Activated CD4-positive, CD25-positive, alpha-beta regulatory T cell (primary cell): ENCODE data around the gene FAM20A.

ENCODE experiments used
- DNase-seq, 4 experiments: peaks; one replicate each; lab custom pipeline; 2025; lab: John Stamatoyannopoulos, UW

FAM20A gene

GRCh38 chr17:68608515-68609130 is 7.5 kb upstream of the FAM20A start:
- no peak for DNase-seq

GRCh38 chr17:68606451-68607307 is 5.5 kb upstream of the FAM20A start:
- no peak for DNase-seq

GRCh38 chr17:68605914-68606313 is 4.7 kb upstream of the FAM20A start:
- DNase-seq, result no peak

GRCh38 chr17:68603656-68604055 is 2.5 kb upstream of the FAM20A start:
- no peak for DNase-seq

GRCh38 chr17:68603027-68603426 is 1.9 kb upstream of the FAM20A start:
- no peak for DNase-seq

GRCh38 chr17:68602289-68602688 is 1.1 kb upstream of the FAM20A start:
- no peak for DNase-seq

GRCh38 chr17:68601565-68602288 is 560 bp upstream of the FAM20A start:
- DNase-seq, result no peak

- DNase-seq, result no peak
Observed at GRCh38 chr17:68600067-68600930, 868 bp downstream of the FAM20A start.

GRCh38 chr17:68599552-68600066 is 1.6 kb downstream of the FAM20A start:
- DNase-seq, result no peak

GRCh38 chr17:68599091-68599490 is 2.1 kb downstream of the FAM20A start:
- DNase-seq, result no peak

GRCh38 chr17:68598545-68598961 is 2.6 kb downstream of the FAM20A start:
- DNase-seq, result no peak

GRCh38 chr17:68598074-68598473 is 3.1 kb downstream of the FAM20A start:
- no peak for DNase-seq

- DNase-seq, result no peak
Observed at GRCh38 chr17:68596411-68596945, 4.7 kb downstream of the FAM20A start.

GRCh38 chr17:68595986-68596385 is 5.2 kb downstream of the FAM20A start:
- no peak for DNase-seq

- no peak for DNase-seq
Observed at GRCh38 chr17:68595496-68595895, 5.7 kb downstream of the FAM20A start.

GRCh38 chr17:68594552-68594951 is 6.6 kb downstream of the FAM20A start:
- no peak for DNase-seq

- DNase-seq, result no peak
Observed at GRCh38 chr17:68592682-68593641, 8.2 kb downstream of the FAM20A start.

- DNase-seq, result no peak
Observed at GRCh38 chr17:68592009-68592408, 9.2 kb downstream of the FAM20A start.

GRCh38 chr17:68591583-68591982 is 9.6 kb downstream of the FAM20A start:
- no peak for DNase-seq

GRCh38 chr17:68589086-68589485 is 12.1 kb downstream of the FAM20A start:
- DNase-seq, result no peak
